H9 (cell line): ENCODE results near the gene CTPS2. TPM values are rescaled to one million over a fixed set of nuclear protein-coding genes. Genes with fewer than 3 reads are reported as not detected.
A peak's percentile ranks its signal among the peaks of the same experiment; 100 is the strongest.

Experiments
- DNase-seq: peaks from one replicate; pipeline ENCODE4 v3.0.0-alpha.2; 2017
- H2AFZ ChIP-seq: one replicate; pipeline ENCODE4 v1.6.1; 2013; ENCODE audit warnings: mild to moderate bottlenecking, low read length, control low read depth, moderate library complexity
- H2AK5ac ChIP-seq: 2 replicates; pipeline ENCODE4 v1.6.1; 2013; ENCODE audit warnings: low read length, control low read depth, mixed read lengths; ENCODE audit not compliant: insufficient read length
- H2BK120ac ChIP-seq: one replicate; pipeline ENCODE4 v1.6.1; 2013; ENCODE audit warnings: low read depth, mild to moderate bottlenecking, low read length, control low read depth, inconsistent platforms; ENCODE audit not compliant: poor library complexity, severe bottlenecking
- H2BK12ac ChIP-seq: 2 replicates; pipeline ENCODE4 v1.6.1; 2013; ENCODE audit warnings: low read length, control low read depth, mixed read lengths, low read depth; ENCODE audit not compliant: insufficient read length
- H2BK15ac ChIP-seq: 2 replicates; pipeline ENCODE4 v1.6.1; 2013; ENCODE audit warnings: low read depth, low read length, control low read depth
- H2BK20ac ChIP-seq: one replicate; pipeline ENCODE4 v1.6.1; 2013; ENCODE audit warnings: low read depth, mild to moderate bottlenecking, low read length, control low read depth, inconsistent platforms; ENCODE audit not compliant: poor library complexity, severe bottlenecking
- H2BK5ac ChIP-seq: 2 replicates; pipeline ENCODE4 v1.6.1; 2013; ENCODE audit warnings: low read length, control low read depth, mixed read lengths; ENCODE audit not compliant: insufficient read length
- H3K14ac ChIP-seq: 2 replicates; pipeline ENCODE4 v1.6.1; 2013; ENCODE audit warnings: low read length, control low read depth; ENCODE audit not compliant: insufficient read depth
- H3K18ac ChIP-seq: 2 replicates; pipeline ENCODE4 v1.6.1; 2013; ENCODE audit warnings: low read depth, mild to moderate bottlenecking, mixed read lengths, low read length, control low read depth; ENCODE audit not compliant: insufficient read length
- H3K23ac ChIP-seq: 2 replicates; pipeline ENCODE4 v1.6.1; 2013; ENCODE audit warnings: low read length, control low read depth, mixed read lengths, low read depth; ENCODE audit not compliant: insufficient read length
- H3K23me2 ChIP-seq: 2 replicates; pipeline ENCODE4 v1.6.1; 2013; ENCODE audit warnings: low read depth, mild to moderate bottlenecking, mixed read lengths, low read length, control low read depth; ENCODE audit not compliant: insufficient read length, poor library complexity, severe bottlenecking
- H3K27ac ChIP-seq: 2 replicates; pipeline ENCODE4 v1.5.1; 2013; ENCODE audit warnings: low read length, control low read depth, mixed read lengths, low read depth; ENCODE audit not compliant: insufficient read length
- H3K27me3 ChIP-seq: 2 replicates; pipeline ENCODE4 v1.6.1; 2013; ENCODE audit warnings: low read length, control low read depth, inconsistent platforms; ENCODE audit not compliant: insufficient read depth
- H3K4ac ChIP-seq: 2 replicates; pipeline ENCODE4 v1.6.1; 2013; ENCODE audit warnings: low read depth, mild to moderate bottlenecking, control low read depth, inconsistent platforms, low read length, moderate library complexity
- H3K4me1 ChIP-seq: 2 replicates; pipeline ENCODE4 v1.6.1; 2013; ENCODE audit warnings: low read length, control low read depth, inconsistent platforms; ENCODE audit not compliant: insufficient read depth
- H3K4me2 ChIP-seq: 2 replicates; pipeline ENCODE4 v1.6.1; 2013; ENCODE audit warnings: low read length, control low read depth, mixed read lengths; ENCODE audit not compliant: insufficient read length, insufficient read depth
- H3K56ac ChIP-seq: 2 replicates; pipeline ENCODE4 v1.6.1; 2013; ENCODE audit warnings: low read depth, mild to moderate bottlenecking, mixed read lengths, low read length, control low read depth; ENCODE audit not compliant: insufficient read length
- H3K79me1 ChIP-seq: 2 replicates; pipeline ENCODE4 v1.6.1; 2013; ENCODE audit warnings: low read depth, mild to moderate bottlenecking, moderate library complexity, low read length, control low read depth, inconsistent platforms; ENCODE audit not compliant: insufficient read depth, poor library complexity, severe bottlenecking
- H3K79me2 ChIP-seq: 2 replicates; pipeline ENCODE4 v1.6.1; 2013; ENCODE audit warnings: low read length, control low read depth, inconsistent platforms; ENCODE audit not compliant: insufficient read depth
- H3K9ac ChIP-seq: 2 replicates; pipeline ENCODE4 v1.6.1; 2013; ENCODE audit warnings: low read length, control low read depth, mixed read lengths; ENCODE audit not compliant: insufficient read length; ENCODE audit errors: extremely low read depth
- H3K9me3 ChIP-seq: one replicate; pipeline ENCODE4 v1.6.1; 2013; ENCODE audit warnings: low read depth, low read length, inconsistent platforms; ENCODE audit not compliant: control insufficient read depth
- H3T11ph ChIP-seq: one replicate; pipeline ENCODE4 v1.6.1; 2013; ENCODE audit warnings: mild to moderate bottlenecking, low read length, control low read depth, inconsistent platforms
- H4K20me1 ChIP-seq: one replicate; pipeline ENCODE4 v1.6.1; 2013; ENCODE audit not compliant: control insufficient read depth, insufficient read length, insufficient read depth
- H4K5ac ChIP-seq: 2 replicates; pipeline ENCODE4 v1.6.1; 2013; ENCODE audit warnings: low read depth, mild to moderate bottlenecking, mixed read lengths, low read length, control low read depth; ENCODE audit not compliant: insufficient read length
- H4K8ac ChIP-seq: replicated peaks from 2 replicates; pipeline ENCODE4 v1.6.1; 2013; ENCODE audit warnings: low read length, control low read depth, mixed read lengths, low read depth; ENCODE audit not compliant: insufficient read length
- H4K91ac ChIP-seq: 2 replicates; pipeline ENCODE4 v1.6.1; 2013; ENCODE audit warnings: low read depth, mild to moderate bottlenecking, moderate library complexity, mixed read lengths, low read length, control low read depth; ENCODE audit not compliant: insufficient read length
- H3K27ac Mint-ChIP-seq, 3 experiments: 2 replicates in 2 of 3; 3 replicates in 1 of 3; pipeline ENCODE4 v1.8.0; 2020 to 2021; ENCODE audit warnings: mixed read lengths in 3 of 3, mild to moderate bottlenecking in 1 of 3, moderate library complexity in 1 of 3
- H3K27me3 Mint-ChIP-seq: 2 replicates; pipeline ENCODE4 v1.8.0; 2021; ENCODE audit warnings: low read depth, mild to moderate bottlenecking, moderate library complexity, mixed read lengths
- H3K36me3 Mint-ChIP-seq, 3 experiments: 2 replicates in 2 of 3; 3 replicates in 1 of 3; pipeline ENCODE4 v1.8.0; 2020 to 2021; ENCODE audit warnings: low read depth in 3 of 3, mixed read lengths in 3 of 3; ENCODE audit not compliant: insufficient read depth in 1 of 3
- H3K4me1 Mint-ChIP-seq, 2 experiments: 2 replicates each; pipeline ENCODE4 v1.8.0; 2020; ENCODE audit warnings: mixed read lengths in 2 of 2
- H3K4me3 Mint-ChIP-seq, 2 experiments: 2 replicates in 1 of 2; 3 replicates in 1 of 2; pipeline ENCODE4 v1.8.0; 2020 to 2021; ENCODE audit warnings: mild to moderate bottlenecking in 2 of 2, mixed read lengths in 2 of 2, moderate library complexity in 1 of 2
- H3K9me3 Mint-ChIP-seq, 2 experiments: 2 replicates in 1 of 2; 3 replicates in 1 of 2; pipeline ENCODE4 v1.8.0; 2020; ENCODE audit warnings: mild to moderate bottlenecking in 2 of 2, mixed read lengths in 2 of 2, moderate library complexity in 1 of 2
- WGBS: extraction: QIAGEN DNeasy Blood & Tissue Kit; methylation state at CpG from one replicate; pipeline ENCODE4 v1.1.7; 2013; ENCODE audit warnings: missing lambda C conversion rate, low lambda C conversion rate, mixed read lengths; ENCODE audit not compliant: insufficient read length; ENCODE audit errors: extremely low coverage; 5-methylcytosine and 5-hydroxymethylcytosine counted together
- total RNA-seq: library from RNA; stranded (reverse); gene quantifications from 2 replicates; pipeline ENCODE4 v1.2.1, GENCODE V29; 2021
- TF ChIP-seq, protein P1 (sequence below): fragments of 200-600 bp; sonication (generic); conservative IDR thresholded peaks from 3 replicates; pipeline ENCODE4 v1.8.0; 2021; ENCODE audit warnings: antibody characterized with exemption, mild to moderate bottlenecking

Gene CTPS2
- total RNA-seq, 1 experiment from 2014 or later: 69.7 TPM

DNA sequence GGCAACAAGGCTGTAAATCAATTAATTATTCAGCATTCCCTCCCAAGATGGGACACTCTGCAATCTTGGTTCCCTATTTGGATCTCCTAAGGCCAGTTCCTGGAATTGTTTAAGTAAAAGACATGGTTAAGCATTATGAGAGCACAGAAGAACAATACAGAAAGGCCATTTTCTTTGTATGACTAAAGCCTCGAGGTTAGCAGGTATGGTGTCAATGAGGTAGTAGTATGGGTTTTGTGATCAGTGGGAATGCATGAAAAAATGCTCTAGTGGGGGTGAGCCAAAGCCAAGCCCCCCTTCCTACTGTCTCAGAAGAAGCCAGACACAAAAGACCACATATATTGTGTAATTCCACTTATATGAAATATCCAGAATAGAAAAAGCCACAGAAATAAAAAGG lies 124.2 kb downstream of the CTPS2 start:
- no peaks in the 10 kb centered on the region for H3K9me3 ChIP-seq
- H2BK120ac ChIP-seq: no peak overlapping the region
- H3K14ac ChIP-seq: no peak overlapping the region
- no peak overlapping the region for H4K8ac ChIP-seq
- no peak overlapping the region for H3K4ac ChIP-seq
- peaks cover 14% of the 10 kb centered on the region; the same call in 1 of the 2 replicates for H3K4me1 ChIP-seq
- no peak overlapping the region for H4K5ac ChIP-seq
- no peak overlapping the region for H2AK5ac ChIP-seq
- H2BK15ac ChIP-seq: no peak overlapping the region
- H3K27ac ChIP-seq: no peak overlapping the region
- H3K79me2 ChIP-seq: no peaks in the 10 kb centered on the region
- H2BK5ac ChIP-seq: no peak overlapping the region
- H3K18ac ChIP-seq: no peak overlapping the region
- DNase-seq: no peak
- H3K23ac ChIP-seq: no peak overlapping the region
- Mint-ChIP-seq H3K27ac (peak overlapping the region in 2 of 3 experiments; percentile 11 to 42; a peak in 3 of 7 replicates), H3K36me3 (peaks cover 67 to 78% (median 73%) of the 10 kb centered on the region in 3 experiments), H3K27me3 (no peaks in the 10 kb centered on the region; the same call in 1 of the 2 replicates), H3K9me3 (peaks cover 6 to 14% of the 10 kb centered on the region in 2 experiments), H3K4me3 (no peak overlapping the region), H3K4me1 (peaks cover 49 to 61% of the 10 kb centered on the region in 2 experiments)
- no CpG with 5 or more reads among the region's 1 CpG for WGBS
- H3T11ph ChIP-seq: no peak overlapping the region
- H3K79me1 ChIP-seq: no peaks in the 10 kb centered on the region
- no peak overlapping the region for H2BK20ac ChIP-seq
- H2AFZ ChIP-seq: no peak overlapping the region
- H3K56ac ChIP-seq: no peak overlapping the region
- H4K20me1 ChIP-seq: no peaks in the 10 kb centered on the region
- H4K91ac ChIP-seq: no peak overlapping the region
- H2BK12ac ChIP-seq: no peak overlapping the region
- no peak overlapping the region for H3K4me2 ChIP-seq
- H3K23me2 ChIP-seq: no peaks in the 10 kb centered on the region
- H3K27me3 ChIP-seq: no peaks in the 10 kb centered on the region
- TF ChIP-seq, protein P1, sequence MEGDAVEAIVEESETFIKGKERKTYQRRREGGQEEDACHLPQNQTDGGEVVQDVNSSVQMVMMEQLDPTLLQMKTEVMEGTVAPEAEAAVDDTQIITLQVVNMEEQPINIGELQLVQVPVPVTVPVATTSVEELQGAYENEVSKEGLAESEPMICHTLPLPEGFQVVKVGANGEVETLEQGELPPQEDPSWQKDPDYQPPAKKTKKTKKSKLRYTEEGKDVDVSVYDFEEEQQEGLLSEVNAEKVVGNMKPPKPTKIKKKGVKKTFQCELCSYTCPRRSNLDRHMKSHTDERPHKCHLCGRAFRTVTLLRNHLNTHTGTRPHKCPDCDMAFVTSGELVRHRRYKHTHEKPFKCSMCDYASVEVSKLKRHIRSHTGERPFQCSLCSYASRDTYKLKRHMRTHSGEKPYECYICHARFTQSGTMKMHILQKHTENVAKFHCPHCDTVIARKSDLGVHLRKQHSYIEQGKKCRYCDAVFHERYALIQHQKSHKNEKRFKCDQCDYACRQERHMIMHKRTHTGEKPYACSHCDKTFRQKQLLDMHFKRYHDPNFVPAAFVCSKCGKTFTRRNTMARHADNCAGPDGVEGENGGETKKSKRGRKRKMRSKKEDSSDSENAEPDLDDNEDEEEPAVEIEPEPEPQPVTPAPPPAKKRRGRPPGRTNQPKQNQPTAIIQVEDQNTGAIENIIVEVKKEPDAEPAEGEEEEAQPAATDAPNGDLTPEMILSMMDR: no peak
- no peak overlapping the region for H3K9ac ChIP-seq
